GM18858 (cell line): ENCODE results near the gene SAMM50.

ENCODE experiments used
- ATAC-seq: cut with Tn5 transposase; IDR thresholded peaks from one replicate; pipeline ENCODE4 v1.9.1; 2021; ENCODE audit not compliant: unreplicated experiment

The SAMM50 gene

DNA sequence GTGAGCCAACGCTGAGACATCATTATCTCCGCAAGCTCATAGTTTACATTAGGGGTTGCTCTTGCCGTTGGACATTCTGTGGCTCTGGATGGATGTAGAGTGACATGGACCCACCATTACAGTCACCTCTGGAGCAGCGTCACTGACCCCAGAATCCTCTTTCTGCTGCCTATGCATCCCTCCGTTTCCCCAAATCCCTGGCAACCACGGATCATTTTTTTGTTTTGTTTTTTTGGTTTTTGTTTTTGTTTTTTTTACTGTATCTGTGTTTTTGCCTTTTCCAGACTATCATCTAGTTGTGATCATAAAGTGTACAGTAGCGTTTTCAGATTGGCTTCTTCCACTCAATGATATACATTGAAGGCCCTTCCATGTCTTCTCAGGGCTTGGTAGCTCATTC, 72.8 kb downstream of the SAMM50 start:
- no peak for ATAC-seq

DNA sequence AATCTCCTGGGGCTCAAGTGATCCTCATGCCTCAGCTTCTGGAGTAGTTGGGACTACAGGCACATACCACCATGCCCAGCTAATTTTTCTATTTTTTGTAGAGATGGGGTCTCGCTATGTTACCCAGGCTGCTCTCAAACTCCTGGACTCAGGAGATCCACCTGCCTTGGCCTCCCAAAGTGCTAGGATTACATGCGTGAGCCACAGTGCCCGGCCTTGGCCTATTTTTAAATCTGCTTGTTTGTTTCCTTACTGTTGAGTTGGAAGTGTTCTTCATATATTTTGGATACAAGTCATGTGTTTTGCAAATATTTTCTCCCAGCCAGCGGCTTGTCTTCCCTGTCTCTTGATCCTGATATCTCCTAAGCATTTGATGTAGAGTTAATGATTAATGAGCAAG, 73.8 kb downstream of the SAMM50 start:
- no peak for ATAC-seq

DNA sequence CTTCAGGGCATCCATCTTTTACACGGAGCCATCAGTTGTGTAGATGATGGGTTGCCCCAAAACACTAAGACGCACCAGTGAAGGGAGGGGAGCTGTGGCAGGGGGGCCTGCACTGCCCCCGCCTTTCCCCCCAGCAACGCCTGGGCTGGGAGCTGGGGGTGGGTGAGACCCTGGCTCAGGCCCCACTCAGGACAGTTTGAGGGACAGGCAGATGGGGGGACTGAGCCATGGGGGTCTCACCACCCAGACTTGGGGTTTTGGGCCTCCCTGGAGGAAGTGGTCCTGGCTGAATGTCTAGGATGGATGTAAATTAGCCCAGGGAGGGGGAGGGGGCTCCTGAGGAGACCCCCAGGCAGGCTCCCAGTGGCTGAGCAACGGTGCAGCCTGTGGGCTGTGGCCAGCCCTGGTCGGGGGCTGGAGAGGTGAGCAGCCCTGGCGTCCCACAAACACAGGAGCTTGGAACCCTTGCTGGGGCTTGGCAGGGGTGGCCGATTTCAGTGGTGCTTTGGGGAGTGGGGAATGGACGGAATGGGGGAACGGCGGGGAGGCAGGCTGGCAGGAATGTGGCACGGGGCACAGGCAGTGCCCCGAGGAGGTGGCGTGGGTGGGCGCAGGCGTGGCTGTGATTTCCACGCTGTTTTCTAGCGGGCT, 74.9 kb downstream of the SAMM50 start:
- ATAC-seq, result no peak

DNA sequence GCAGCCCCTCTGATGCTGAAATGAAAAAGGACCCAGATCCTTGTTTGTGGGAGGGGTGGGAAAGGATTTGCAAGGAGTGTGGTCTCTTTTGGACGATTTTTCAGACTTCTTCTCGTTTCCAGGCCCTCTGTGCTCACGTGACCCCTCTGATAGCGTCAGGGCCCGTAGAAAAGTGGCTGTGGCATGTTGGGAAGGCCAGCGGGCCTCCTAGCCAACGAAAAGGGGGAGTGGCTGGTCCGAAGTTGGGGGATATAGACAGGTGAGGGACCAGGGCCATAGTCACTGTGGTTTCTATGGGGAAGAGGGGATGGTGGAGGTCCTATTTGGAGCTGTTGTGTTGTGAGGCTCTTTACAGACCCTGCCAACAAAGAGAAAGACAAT, 75.5 kb downstream of the SAMM50 start:
- ATAC-seq, result no peak

DNA sequence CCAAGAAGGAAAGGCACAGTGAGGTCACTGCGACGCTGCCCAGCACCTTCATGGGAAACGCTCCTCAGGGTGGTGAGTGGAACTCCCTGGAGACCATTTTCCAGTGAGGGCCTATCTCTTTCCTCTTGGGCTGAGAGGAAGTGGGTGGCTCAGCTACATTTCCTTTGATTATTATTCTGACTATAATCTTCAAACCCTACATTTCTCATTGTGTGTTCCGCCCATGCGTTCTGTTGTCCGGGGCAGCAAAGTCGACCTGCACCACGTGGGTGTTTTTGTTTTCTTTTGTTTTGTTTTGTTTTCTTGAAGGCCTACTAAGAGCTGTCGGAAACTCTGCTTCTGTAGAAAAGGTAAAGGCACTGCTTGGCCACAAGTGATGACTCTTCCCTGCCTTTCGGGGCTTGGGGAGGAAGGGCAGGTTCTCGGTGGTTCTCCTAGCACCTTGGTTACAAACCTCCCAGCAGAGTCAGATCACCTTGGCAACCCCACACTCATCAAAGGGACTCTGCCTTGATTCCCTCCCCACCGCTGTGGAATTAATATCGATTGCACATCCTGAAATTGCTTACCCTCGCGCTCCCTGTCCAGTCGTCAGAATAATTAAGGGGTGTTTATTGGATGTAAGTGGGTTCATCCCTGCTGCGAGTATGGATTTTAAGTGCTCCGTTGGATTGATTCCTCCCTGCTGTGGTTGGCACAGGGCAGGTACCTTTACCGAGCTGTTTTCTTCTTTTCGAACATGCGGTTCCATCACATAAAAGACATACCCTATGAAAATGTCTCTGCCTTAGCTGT, 76.1 kb downstream of the SAMM50 start:
- ATAC-seq, result no peak

DNA sequence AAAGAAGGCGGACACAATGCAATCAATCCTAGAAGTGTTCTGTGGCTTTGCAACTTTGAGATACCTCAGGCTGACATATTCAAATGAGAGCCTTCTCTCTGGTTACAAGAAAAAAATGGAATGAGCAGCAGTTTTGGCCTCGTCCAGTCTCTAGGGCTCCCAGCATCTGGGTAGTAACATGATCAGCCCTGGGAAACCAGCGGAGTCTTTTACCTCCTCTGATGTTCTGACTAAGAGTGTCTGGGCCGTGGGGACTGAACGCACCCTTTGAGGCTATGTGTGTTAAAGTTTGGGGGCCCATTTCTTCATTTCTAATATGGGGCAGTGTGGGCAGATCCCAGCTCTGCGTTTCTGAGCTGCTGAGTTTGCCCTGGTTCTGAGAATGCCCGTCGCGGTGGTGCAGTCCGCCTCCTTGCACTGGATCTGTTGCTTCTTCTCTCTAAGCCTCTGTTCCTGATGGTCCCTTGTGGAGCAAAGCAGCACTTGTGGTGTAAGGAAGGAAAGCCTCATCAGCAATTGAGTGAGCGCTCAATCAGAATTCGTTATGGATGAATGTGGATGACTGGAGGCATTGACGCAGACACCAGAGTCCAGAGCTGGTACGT, 77.0 kb downstream of the SAMM50 start:
- ATAC-seq, result no peak

DNA sequence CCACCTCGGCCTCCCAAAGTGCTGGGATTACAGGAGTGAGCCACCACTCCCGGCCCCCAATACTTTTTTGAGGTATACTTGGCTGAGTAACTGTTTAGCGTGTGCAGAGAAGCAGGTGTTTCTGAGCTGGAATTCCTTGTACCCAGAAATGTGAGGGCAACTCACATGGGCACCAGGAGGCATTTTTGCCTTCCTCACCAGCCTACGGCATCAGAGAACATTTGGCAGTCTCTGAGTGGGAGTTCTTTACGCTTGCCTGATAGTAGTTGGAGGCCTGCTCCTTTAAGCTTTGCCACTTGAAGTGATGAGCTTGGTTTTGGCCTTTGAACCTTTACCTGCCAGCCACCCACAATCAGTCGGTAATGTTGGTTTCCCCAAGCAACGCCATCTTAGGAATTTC, 78.0 kb downstream of the SAMM50 start:
- no peak for ATAC-seq

DNA sequence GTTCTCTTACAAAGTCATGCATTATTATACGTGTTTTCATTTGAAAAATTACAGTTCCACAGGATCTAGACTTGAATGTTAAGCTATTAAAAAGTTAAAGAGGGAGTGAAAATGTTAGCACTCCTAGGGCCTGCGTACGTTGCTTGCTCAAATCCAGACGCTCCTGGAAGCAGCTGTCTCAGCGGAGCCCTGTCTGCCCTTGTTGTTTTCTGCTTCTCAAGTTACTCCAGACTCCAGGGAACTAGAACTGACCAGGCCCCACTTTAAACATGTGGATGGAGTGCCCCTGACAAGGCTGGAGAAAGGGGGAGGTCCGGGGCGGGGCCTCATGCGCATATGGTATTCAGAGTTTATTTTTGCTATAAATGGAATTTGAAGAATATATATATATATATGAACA, 78.5 kb downstream of the SAMM50 start:
- no peak for ATAC-seq

DNA sequence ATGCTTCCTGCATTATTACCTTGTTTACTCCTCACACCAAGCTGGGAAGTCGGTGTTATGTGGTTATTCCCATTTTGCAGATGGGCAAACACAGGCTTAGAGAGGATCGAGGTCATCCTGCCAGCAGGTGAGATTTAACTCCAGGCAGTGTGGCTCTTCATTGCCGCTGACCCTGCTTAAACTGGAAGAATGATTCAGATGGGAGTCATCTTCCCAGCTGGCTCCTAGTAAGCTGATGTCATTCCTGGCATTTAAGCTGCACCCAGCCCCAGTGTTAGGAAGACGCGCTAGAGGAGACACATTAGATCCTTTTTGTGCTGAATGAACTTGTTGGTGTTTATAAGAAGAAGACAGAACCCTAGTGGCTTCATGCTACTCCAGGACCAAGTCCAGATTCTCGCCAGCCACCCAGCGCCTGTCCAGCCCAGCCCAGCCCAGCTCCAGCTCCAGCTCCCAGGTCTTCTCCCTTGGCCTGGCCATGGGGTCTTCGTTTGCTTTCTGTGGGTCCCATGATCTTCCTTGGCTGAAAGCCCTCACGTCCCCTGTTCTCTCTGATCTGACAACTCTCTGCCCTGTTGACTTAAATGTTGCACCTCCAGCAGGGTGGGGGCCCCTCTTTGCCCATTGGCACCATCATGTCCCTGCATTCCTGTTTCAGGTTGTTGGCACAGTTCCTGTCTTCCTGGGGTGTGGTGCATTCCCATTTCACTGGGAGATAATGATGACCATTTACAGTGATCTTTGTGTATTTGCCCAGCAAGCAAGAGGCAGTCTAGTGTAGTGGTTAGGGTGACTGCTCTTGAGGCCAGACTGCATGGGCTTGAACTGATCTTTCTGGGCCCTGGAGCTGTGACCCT, 82.5 kb downstream of the SAMM50 start:
- no peak for ATAC-seq

DNA sequence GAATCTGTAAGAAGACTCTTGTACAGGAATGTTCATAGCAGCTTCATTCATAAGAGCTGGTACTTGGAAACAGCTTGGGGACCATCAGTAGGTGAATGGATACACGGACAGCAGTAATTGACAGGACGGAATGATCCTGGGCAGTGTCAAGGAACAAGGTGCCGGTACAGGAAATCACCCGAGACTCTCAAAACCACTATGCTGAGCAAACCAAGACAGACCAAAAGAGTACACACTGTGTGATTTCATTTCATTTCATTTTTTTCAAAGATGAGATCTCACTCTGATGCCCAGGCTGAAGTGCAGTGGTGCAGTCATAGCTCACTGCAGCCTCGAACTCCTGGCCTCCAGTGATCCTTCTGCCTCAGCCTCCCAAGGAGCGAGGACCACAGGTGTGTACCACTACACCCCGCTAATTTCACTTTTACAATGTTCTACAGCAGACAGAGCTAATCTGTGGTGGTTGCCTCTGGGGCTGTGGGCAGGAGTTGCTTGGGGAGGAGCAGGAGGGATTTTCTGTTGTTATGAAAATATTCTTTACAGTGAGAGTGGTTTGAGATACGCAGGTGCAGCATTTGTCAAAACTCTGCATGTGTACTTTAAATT, 84.4 kb downstream of the SAMM50 start:
- no peak for ATAC-seq

DNA sequence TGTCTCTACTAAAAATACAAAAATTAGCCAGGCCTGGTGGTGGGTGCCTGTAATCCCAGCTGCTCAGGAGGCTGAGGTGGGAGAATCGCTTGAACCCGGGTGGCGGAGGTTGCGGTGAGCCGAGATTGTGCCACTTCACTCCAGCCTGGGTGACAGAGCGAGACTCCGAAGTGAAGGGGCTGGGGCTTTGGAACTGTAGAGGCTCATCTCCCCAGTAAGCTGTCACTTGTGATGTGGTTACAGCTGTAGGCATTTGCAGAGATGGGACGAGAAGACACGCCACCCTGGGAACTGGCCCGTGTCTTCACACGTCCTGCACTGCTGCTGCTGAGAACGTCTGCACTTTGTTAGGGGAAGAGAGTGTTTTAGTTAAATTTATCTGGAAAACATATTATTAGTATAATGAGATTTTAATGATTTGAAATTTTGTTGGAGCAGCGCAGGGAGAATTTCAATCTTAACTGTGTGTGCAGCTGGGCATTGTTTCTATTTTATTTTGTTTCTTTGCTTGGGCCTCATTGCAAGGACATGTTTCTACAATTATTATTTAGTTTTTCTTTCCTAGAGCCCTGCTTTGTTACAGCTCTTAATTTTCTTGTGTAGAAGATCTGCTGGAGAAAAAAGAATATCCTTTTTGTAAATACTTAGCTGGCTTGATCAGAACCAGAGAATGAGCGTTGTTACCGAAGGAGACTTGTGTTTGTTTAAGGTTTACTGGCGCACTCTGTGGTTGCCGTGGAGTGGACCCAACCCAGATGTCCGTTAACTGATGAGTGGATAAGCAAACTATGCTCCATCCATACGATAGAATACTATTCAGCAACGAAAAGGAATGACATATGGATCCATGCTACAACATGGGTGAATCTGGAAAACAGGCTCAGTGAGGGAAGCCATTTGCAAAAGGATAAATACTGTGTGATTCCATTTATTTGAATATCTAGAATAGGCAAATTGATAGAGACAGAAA, 87.3 kb downstream of the SAMM50 start:
- ATAC-seq, result no peak

DNA sequence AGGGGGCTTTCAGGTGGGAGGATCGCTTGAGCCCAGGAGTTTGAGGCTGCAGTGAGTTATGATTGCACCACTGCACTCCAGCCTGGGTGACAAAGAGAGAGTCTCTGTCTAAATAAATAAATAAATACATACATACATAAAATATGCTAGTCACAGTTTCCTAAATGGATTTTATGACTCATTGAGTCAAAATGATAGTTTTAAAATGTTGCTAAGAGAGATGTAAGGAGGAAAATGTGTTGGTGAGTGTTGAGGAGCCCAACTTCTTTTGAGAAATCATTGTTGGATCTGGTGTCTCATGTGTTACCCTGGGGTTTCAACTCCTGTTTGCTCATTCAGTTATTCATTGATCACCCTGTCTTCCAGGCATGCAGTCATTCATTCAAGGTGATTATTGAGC, 89.9 kb downstream of the SAMM50 start:
- ATAC-seq, result no peak
